Measurements from ENCODE around the gene PDCL2. TPM values are rescaled to one million over a fixed set of nuclear protein-coding genes. Genes with fewer than 3 reads are reported as not detected.

Gene PDCL2
- polyA plus RNA-seq, 1 donor from 2014 or later = not detected

DNA sequence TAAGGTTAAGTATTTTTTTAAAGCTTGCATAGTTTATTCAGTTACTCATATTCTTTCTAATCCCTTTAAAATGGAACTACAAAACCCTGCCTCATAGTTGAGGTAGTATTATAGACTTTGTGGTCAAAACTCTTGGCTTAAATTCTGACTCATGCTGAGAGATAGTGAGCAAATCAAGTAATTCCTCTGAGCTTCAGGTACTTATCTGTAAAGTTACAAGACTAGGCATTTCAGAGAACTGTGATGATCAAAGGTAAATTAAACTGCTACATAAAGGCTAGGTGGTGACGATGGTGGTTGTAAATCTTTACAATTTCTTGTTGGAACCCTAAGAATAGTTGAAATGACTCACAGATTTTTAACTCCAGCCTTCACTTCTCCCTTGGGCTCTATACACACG, 42.2 kb downstream of the PDCL2 start:
- peaks cover under 1% of the 10 kb centered on the region for H3K79me2 ChIP-seq (replicated peaks; ENCODE audit: insufficient read depth, low read length)
- H2AFZ ChIP-seq (ENCODE audit: low read depth, low read length) = no peak overlapping the region
- no peak overlapping the region for H3K9ac ChIP-seq (ENCODE audit: low read length)
- no peak overlapping the region for H3K4me2 ChIP-seq (ENCODE audit: low read length)
- TF ChIP-seq, protein P1, sequence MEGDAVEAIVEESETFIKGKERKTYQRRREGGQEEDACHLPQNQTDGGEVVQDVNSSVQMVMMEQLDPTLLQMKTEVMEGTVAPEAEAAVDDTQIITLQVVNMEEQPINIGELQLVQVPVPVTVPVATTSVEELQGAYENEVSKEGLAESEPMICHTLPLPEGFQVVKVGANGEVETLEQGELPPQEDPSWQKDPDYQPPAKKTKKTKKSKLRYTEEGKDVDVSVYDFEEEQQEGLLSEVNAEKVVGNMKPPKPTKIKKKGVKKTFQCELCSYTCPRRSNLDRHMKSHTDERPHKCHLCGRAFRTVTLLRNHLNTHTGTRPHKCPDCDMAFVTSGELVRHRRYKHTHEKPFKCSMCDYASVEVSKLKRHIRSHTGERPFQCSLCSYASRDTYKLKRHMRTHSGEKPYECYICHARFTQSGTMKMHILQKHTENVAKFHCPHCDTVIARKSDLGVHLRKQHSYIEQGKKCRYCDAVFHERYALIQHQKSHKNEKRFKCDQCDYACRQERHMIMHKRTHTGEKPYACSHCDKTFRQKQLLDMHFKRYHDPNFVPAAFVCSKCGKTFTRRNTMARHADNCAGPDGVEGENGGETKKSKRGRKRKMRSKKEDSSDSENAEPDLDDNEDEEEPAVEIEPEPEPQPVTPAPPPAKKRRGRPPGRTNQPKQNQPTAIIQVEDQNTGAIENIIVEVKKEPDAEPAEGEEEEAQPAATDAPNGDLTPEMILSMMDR (IDR thresholded peaks at IDR 0.05; ENCODE audit: poor library complexity, severe bottlenecking) = no peak
- TF ChIP-seq, protein P2, sequence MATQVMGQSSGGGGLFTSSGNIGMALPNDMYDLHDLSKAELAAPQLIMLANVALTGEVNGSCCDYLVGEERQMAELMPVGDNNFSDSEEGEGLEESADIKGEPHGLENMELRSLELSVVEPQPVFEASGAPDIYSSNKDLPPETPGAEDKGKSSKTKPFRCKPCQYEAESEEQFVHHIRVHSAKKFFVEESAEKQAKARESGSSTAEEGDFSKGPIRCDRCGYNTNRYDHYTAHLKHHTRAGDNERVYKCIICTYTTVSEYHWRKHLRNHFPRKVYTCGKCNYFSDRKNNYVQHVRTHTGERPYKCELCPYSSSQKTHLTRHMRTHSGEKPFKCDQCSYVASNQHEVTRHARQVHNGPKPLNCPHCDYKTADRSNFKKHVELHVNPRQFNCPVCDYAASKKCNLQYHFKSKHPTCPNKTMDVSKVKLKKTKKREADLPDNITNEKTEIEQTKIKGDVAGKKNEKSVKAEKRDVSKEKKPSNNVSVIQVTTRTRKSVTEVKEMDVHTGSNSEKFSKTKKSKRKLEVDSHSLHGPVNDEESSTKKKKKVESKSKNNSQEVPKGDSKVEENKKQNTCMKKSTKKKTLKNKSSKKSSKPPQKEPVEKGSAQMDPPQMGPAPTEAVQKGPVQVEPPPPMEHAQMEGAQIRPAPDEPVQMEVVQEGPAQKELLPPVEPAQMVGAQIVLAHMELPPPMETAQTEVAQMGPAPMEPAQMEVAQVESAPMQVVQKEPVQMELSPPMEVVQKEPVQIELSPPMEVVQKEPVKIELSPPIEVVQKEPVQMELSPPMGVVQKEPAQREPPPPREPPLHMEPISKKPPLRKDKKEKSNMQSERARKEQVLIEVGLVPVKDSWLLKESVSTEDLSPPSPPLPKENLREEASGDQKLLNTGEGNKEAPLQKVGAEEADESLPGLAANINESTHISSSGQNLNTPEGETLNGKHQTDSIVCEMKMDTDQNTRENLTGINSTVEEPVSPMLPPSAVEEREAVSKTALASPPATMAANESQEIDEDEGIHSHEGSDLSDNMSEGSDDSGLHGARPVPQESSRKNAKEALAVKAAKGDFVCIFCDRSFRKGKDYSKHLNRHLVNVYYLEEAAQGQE (IDR thresholded peaks at IDR 0.05; ENCODE audit: borderline replicate concordance) = no peak
- no peak for TF ChIP-seq MXI1 (conservative IDR thresholded peaks at IDR 0.05; ENCODE audit: poor library complexity, severe bottlenecking)
- no peak for TF ChIP-seq EZH2 (IDR thresholded peaks at IDR 0.05; ENCODE audit: borderline replicate concordance, insufficient read depth, low read length, poor library complexity, severe bottlenecking)
- no peak for TF ChIP-seq POLR2AphosphoS5 (IDR thresholded peaks at IDR 0.05)
- TF ChIP-seq RAD21 (conservative IDR thresholded peaks at IDR 0.05) = no peak
- TF ChIP-seq TAF1 (IDR thresholded peaks at IDR 0.05; ENCODE audit: low read depth) = no peak
- no peak overlapping the region for H3K27ac ChIP-seq (ENCODE audit: low read length)
- H4K20me1 ChIP-seq (ENCODE audit: insufficient read depth) = no peaks in the 10 kb centered on the region
- H3K27me3 ChIP-seq (ENCODE audit: insufficient read depth, low read depth, low read length) = no peaks in the 10 kb centered on the region
- H3K9me2 ChIP-seq (ENCODE audit: insufficient read depth, low read length) = no peaks in the 10 kb centered on the region
- H3F3A ChIP-seq (ENCODE audit: insufficient read depth, low read length, poor library complexity, severe bottlenecking) = peaks cover 7% of the 10 kb centered on the region
- H3K36me3 ChIP-seq (ENCODE audit: insufficient read depth, low read length) = no peaks in the 10 kb centered on the region
- H3K4me3 ChIP-seq (ENCODE audit: low read length) = no peak overlapping the region
- no peaks in the 10 kb centered on the region for H3K9me3 ChIP-seq (ENCODE audit: low read length)

DNA sequence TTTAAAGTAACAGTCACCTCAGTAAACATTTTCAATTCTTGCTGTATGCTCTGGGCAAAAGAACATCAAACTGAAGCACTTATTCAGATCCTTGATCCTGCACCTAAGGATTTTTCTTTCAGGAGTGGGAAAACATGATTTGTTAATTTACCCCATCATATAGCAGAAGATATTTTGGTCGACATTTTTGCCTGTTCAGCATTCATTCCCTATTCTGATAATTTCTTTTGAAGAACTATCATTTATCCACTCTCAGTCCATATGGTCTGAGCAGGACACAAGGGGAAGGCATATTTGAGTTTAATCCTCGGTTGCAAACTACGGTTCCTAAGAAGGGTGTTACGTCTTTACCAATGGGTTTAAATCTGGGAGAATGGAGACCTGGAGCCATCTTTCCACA, 44.1 kb downstream of the PDCL2 start:
- no peaks in the 10 kb centered on the region for H3K9me3 ChIP-seq (ENCODE audit: low read length)
- H3K9ac ChIP-seq (ENCODE audit: low read length) = peak overlapping the region; percentile 88
- no peaks in the 10 kb centered on the region for H3K36me3 ChIP-seq (ENCODE audit: insufficient read depth, low read length)
- H3K9me2 ChIP-seq (ENCODE audit: insufficient read depth, low read length) = no peaks in the 10 kb centered on the region
- H3K4me2 ChIP-seq (ENCODE audit: low read length) = peak overlapping the region; percentile 96
- H3K27me3 ChIP-seq (ENCODE audit: insufficient read depth, low read depth, low read length) = no peaks in the 10 kb centered on the region
- peak overlapping the region; percentile 91 for H3K27ac ChIP-seq (ENCODE audit: low read length)
- peak overlapping the region; percentile 98 for H3K4me3 ChIP-seq (ENCODE audit: low read length)
- TF ChIP-seq, protein P2 (IDR thresholded peaks at IDR 0.05; ENCODE audit: borderline replicate concordance) = no peak
- TF ChIP-seq TAF1 (IDR thresholded peaks at IDR 0.05; ENCODE audit: low read depth) (no peak), RAD21 (conservative IDR thresholded peaks at IDR 0.05) (no peak), SMC3 (conservative IDR thresholded peaks at IDR 0.05; ENCODE audit: poor library complexity) (no peak), EP300 (conservative IDR thresholded peaks at IDR 0.05; ENCODE audit: poor library complexity, severe bottlenecking) (no peak)
- peaks cover 7% of the 10 kb centered on the region for H3F3A ChIP-seq (ENCODE audit: insufficient read depth, low read length, poor library complexity, severe bottlenecking)
- peaks cover 21% of the 10 kb centered on the region for H3K79me2 ChIP-seq (replicated peaks; ENCODE audit: insufficient read depth, low read length)
- H2AFZ ChIP-seq (ENCODE audit: low read depth, low read length) = no peak overlapping the region
- H4K20me1 ChIP-seq (ENCODE audit: insufficient read depth) = no peaks in the 10 kb centered on the region

Measured in neural cell (in vitro differentiated cells).